ENCODE data around the gene MAGEA4. TPM values are rescaled to one million over a fixed set of nuclear protein-coding genes. Genes with fewer than 3 reads are reported as not detected.

MAGEA4 gene
- polyA plus RNA-seq (2012; ENCODE audit: low read depth, missing spikeins) = not detected

- no peak for DNase-seq (ENCODE audit: insufficient read length, low spot score)
- no peak for FAIRE-seq
- TF ChIP-seq POLR2AphosphoS5 (IDR thresholded peaks at IDR 0.05; ENCODE audit: low read depth, low read length) = no peak
- no peak for TF ChIP-seq PAX5 (IDR thresholded peaks at IDR 0.05; ENCODE audit: insufficient read depth, low read length, severe bottlenecking)
- TF ChIP-seq POU2F2 (IDR thresholded peaks at IDR 0.05; ENCODE audit: low read depth, low read length) = no peak
- TF ChIP-seq POLR2A (IDR thresholded peaks at IDR 0.05; ENCODE audit: low read depth, low read length) = no peak
- no peak for TF ChIP-seq SPI1 (IDR thresholded peaks at IDR 0.05; ENCODE audit: low read depth, low read length)
- no peak for TF ChIP-seq TAF1 (IDR thresholded peaks at IDR 0.05; ENCODE audit: low read depth, low read length)
These were observed at the start of gene MAGEA4 for GRCh38 chrX:151912780-151913179. Gene MAGEA4 (plus strand): TSS chrX:151912889. CDS start chrX:151923665, 10,776 bp downstream.

GRCh38 chrX:151870602-151871001 lies 42.1 kb upstream of the MAGEA4 start:
- DNase-seq (ENCODE audit: insufficient read length, low spot score) = no peak
- TF ChIP-seq PAX5 (IDR thresholded peaks at IDR 0.05; ENCODE audit: insufficient read depth, low read length, severe bottlenecking) = no peak
- TF ChIP-seq POLR2AphosphoS5 (IDR thresholded peaks at IDR 0.05; ENCODE audit: low read depth, low read length) = no peak
- TF ChIP-seq SPI1 (IDR thresholded peaks at IDR 0.05; ENCODE audit: low read depth, low read length) = no peak
- no peak for TF ChIP-seq POU2F2 (IDR thresholded peaks at IDR 0.05; ENCODE audit: low read depth, low read length)
- TF ChIP-seq TAF1 (IDR thresholded peaks at IDR 0.05; ENCODE audit: low read depth, low read length) = no peak
- FAIRE-seq = no peak

- no peak for TF ChIP-seq POLR2AphosphoS5 (IDR thresholded peaks at IDR 0.05; ENCODE audit: low read depth, low read length)
- no peak for TF ChIP-seq POLR2A (IDR thresholded peaks at IDR 0.05; ENCODE audit: low read depth, low read length)
- no peak for TF ChIP-seq SPI1 (IDR thresholded peaks at IDR 0.05; ENCODE audit: low read depth, low read length)
- TF ChIP-seq POU2F2 (IDR thresholded peaks at IDR 0.05; ENCODE audit: low read depth, low read length) = no peak
- TF ChIP-seq TAF1 (IDR thresholded peaks at IDR 0.05; ENCODE audit: low read depth, low read length) = no peak
- no peak for TF ChIP-seq PAX5 (IDR thresholded peaks at IDR 0.05; ENCODE audit: insufficient read depth, low read length, severe bottlenecking)
- DNase-seq (ENCODE audit: insufficient read length, low spot score) (no peak), FAIRE-seq (no peak)
These were observed 41.4 kb upstream of the MAGEA4 start for GRCh38 chrX:151871244-151871643.

GRCh38 chrX:151873096-151873495 lies 39.6 kb upstream of the MAGEA4 start:
- no peak for FAIRE-seq
- DNase-seq (ENCODE audit: insufficient read length, low spot score) = no peak
- TF ChIP-seq TAF1 (IDR thresholded peaks at IDR 0.05; ENCODE audit: low read depth, low read length) (no peak), POLR2A (IDR thresholded peaks at IDR 0.05; ENCODE audit: low read depth, low read length) (no peak), POU2F2 (IDR thresholded peaks at IDR 0.05; ENCODE audit: low read depth, low read length) (no peak), PAX5 (IDR thresholded peaks at IDR 0.05; ENCODE audit: insufficient read depth, low read length, severe bottlenecking) (no peak), POLR2AphosphoS5 (IDR thresholded peaks at IDR 0.05; ENCODE audit: low read depth, low read length) (no peak), SPI1 (IDR thresholded peaks at IDR 0.05; ENCODE audit: low read depth, low read length) (no peak)

- no peak for FAIRE-seq
- DNase-seq (ENCODE audit: insufficient read length, low spot score) = no peak
These were observed 37.2 kb upstream of the MAGEA4 start for GRCh38 chrX:151875270-151876026.

GRCh38 chrX:151878574-151878973 lies 34.1 kb upstream of the MAGEA4 start:
- FAIRE-seq (no peak), DNase-seq (ENCODE audit: insufficient read length, low spot score) (no peak)

More at GRCh38 chrX:151875270-151876026, 37.2 kb upstream of the MAGEA4 start:
- TF ChIP-seq POU2F2 (IDR thresholded peaks at IDR 0.05; ENCODE audit: low read depth, low read length) (no peak), SPI1 (IDR thresholded peaks at IDR 0.05; ENCODE audit: low read depth, low read length) (no peak), TAF1 (IDR thresholded peaks at IDR 0.05; ENCODE audit: low read depth, low read length) (no peak)

GRCh38 chrX:151879856-151880255 lies 32.8 kb upstream of the MAGEA4 start:
- no peak for FAIRE-seq
- no peak for DNase-seq (ENCODE audit: insufficient read length, low spot score)
- TF ChIP-seq TAF1 (IDR thresholded peaks at IDR 0.05; ENCODE audit: low read depth, low read length) = no peak
- TF ChIP-seq PAX5 (IDR thresholded peaks at IDR 0.05; ENCODE audit: insufficient read depth, low read length, severe bottlenecking) = no peak
- no peak for TF ChIP-seq SPI1 (IDR thresholded peaks at IDR 0.05; ENCODE audit: low read depth, low read length)
- TF ChIP-seq POLR2AphosphoS5 (IDR thresholded peaks at IDR 0.05; ENCODE audit: low read depth, low read length) = no peak
- no peak for TF ChIP-seq POLR2A (IDR thresholded peaks at IDR 0.05; ENCODE audit: low read depth, low read length)
- no peak for TF ChIP-seq POU2F2 (IDR thresholded peaks at IDR 0.05; ENCODE audit: low read depth, low read length)

More at GRCh38 chrX:151878574-151878973, 34.1 kb upstream of the MAGEA4 start:
- TF ChIP-seq PAX5 (IDR thresholded peaks at IDR 0.05; ENCODE audit: insufficient read depth, low read length, severe bottlenecking) = no peak
- TF ChIP-seq SPI1 (IDR thresholded peaks at IDR 0.05; ENCODE audit: low read depth, low read length) = no peak
- TF ChIP-seq POLR2A (IDR thresholded peaks at IDR 0.05; ENCODE audit: low read depth, low read length) = no peak
- TF ChIP-seq POLR2AphosphoS5 (IDR thresholded peaks at IDR 0.05; ENCODE audit: low read depth, low read length) = no peak
- no peak for TF ChIP-seq TAF1 (IDR thresholded peaks at IDR 0.05; ENCODE audit: low read depth, low read length)
- no peak for TF ChIP-seq POU2F2 (IDR thresholded peaks at IDR 0.05; ENCODE audit: low read depth, low read length)

GRCh38 chrX:151880895-151881294 lies 31.8 kb upstream of the MAGEA4 start:
- DNase-seq (ENCODE audit: insufficient read length, low spot score) (no peak), FAIRE-seq (no peak)
- TF ChIP-seq SPI1 (IDR thresholded peaks at IDR 0.05; ENCODE audit: low read depth, low read length) = no peak
- no peak for TF ChIP-seq PAX5 (IDR thresholded peaks at IDR 0.05; ENCODE audit: insufficient read depth, low read length, severe bottlenecking)

GRCh38 chrX:151889421-151889820 lies 23.3 kb upstream of the MAGEA4 start:
- FAIRE-seq = no peak
- DNase-seq (ENCODE audit: insufficient read length, low spot score) = no peak
- TF ChIP-seq POLR2AphosphoS5 (IDR thresholded peaks at IDR 0.05; ENCODE audit: low read depth, low read length) = no peak
- no peak for TF ChIP-seq TAF1 (IDR thresholded peaks at IDR 0.05; ENCODE audit: low read depth, low read length)
- TF ChIP-seq POU2F2 (IDR thresholded peaks at IDR 0.05; ENCODE audit: low read depth, low read length) = no peak
- no peak for TF ChIP-seq PAX5 (IDR thresholded peaks at IDR 0.05; ENCODE audit: insufficient read depth, low read length, severe bottlenecking)
- TF ChIP-seq SPI1 (IDR thresholded peaks at IDR 0.05; ENCODE audit: low read depth, low read length) = no peak
- no peak for TF ChIP-seq POLR2A (IDR thresholded peaks at IDR 0.05; ENCODE audit: low read depth, low read length)
